PC-9 (cell line): ENCODE measurements around the gene CAPZB. TPM values are rescaled to one million over a fixed set of nuclear protein-coding genes. Genes with fewer than 3 reads are reported as not detected.

Experiments used
- BruUV-seq: library from RNA; stranded (reverse); fragments of 400-500 nt; replicated peaks from 2 replicates; lab custom pipeline; 2021; lab: Mats Ljungman, UMichigan
- CTCF ChIA-PET: fragments of 300-600 bp; sonication (Branson Sonifier 250); formaldehyde crosslinking; loops from one replicate; lab custom pipeline; 2022; ENCODE audit warnings: antibody characterized with exemption; lab: Charles Lee
- POLR2A ChIA-PET: fragments of 300-600 bp; sonication (Branson Sonifier 250); formaldehyde crosslinking; loops from one replicate; lab custom pipeline; 2022; ENCODE audit warnings: antibody characterized with exemption; ENCODE audit not compliant: unreplicated experiment; lab: Charles Lee
- DNase-seq, 2 experiments: peaks; one replicate each; pipeline versions ENCODE4 v3.0.0 to v3.0.0-alpha.2; 2015 to 2022; ENCODE audit warnings: mixed read lengths in 1 of 2
- H2AFZ ChIP-seq: fragments of 200-600 bp; sonication (generic); 2 replicates; pipeline ENCODE4 v1.8.1; 2017; ENCODE audit warnings: antibody characterized with exemption
- H3F3A ChIP-seq: fragments of 200-600 bp; sonication (generic); 2 replicates; pipeline ENCODE4 v1.8.1; 2017; ENCODE audit warnings: antibody characterized with exemption, mild to moderate bottlenecking, low read depth; ENCODE audit not compliant: insufficient read depth
- H3K27ac ChIP-seq: fragments of 200-600 bp; sonication (generic); 2 replicates; pipeline ENCODE4 v1.6.1; 2016; ENCODE audit warnings: mixed run types
- H3K27me3 ChIP-seq: fragments of 200-600 bp; sonication (generic); 2 replicates; pipeline ENCODE4 v1.6.1; 2016; ENCODE audit warnings: low read depth, mixed run types; ENCODE audit not compliant: insufficient read depth
- H3K36me3 ChIP-seq: fragments of 200-600 bp; sonication (generic); 2 replicates; pipeline ENCODE4 v1.6.1; 2016; ENCODE audit warnings: low read depth, mixed run types
- H3K4me1 ChIP-seq: fragments of 200-600 bp; sonication (generic); replicated peaks from 2 replicates; pipeline ENCODE4 v1.6.1; 2016; ENCODE audit warnings: mixed run types; ENCODE audit not compliant: insufficient read depth
- H3K4me2 ChIP-seq: fragments of 200-600 bp; sonication (generic); 2 replicates; pipeline ENCODE4 v1.6.1; 2017; ENCODE audit warnings: mixed run types
- H3K4me3 ChIP-seq: fragments of 200-600 bp; sonication (generic); 2 replicates; pipeline ENCODE4 v1.6.1; 2016; ENCODE audit warnings: mixed run types
- H3K79me2 ChIP-seq: fragments of 200-600 bp; sonication (generic); 2 replicates; pipeline ENCODE4 v1.6.1; 2017; ENCODE audit warnings: low read depth, mixed run types
- H3K9me2 ChIP-seq: fragments of 200-600 bp; sonication (generic); 2 replicates; pipeline ENCODE4 v1.8.1; 2017; ENCODE audit warnings: mild to moderate bottlenecking; ENCODE audit not compliant: insufficient read depth
- H3K9me3 ChIP-seq: fragments of 200-600 bp; sonication (generic); 2 replicates; pipeline ENCODE4 v1.8.1; 2016; ENCODE audit warnings: low read depth; ENCODE audit not compliant: insufficient read depth
- H4K20me1 ChIP-seq: fragments of 200-600 bp; sonication (generic); 2 replicates; pipeline ENCODE4 v1.8.1; 2017; ENCODE audit not compliant: insufficient read depth
- EZH2 ChIP-seq: fragments of 200-600 bp; sonication (generic); IDR thresholded peaks from 2 replicates; pipeline ENCODE4 v1.8.0; 2017; ENCODE audit warnings: antibody characterized with exemption, low read depth
- intact Hi-C: fragments of 100-400 bp; cut with micrococcal nuclease; formaldehyde crosslinking; loops from one replicate; pipeline ENCODE4 v1.10.0; 2022; ENCODE audit not compliant: unreplicated experiment
- total RNA-seq: library from RNA; stranded (reverse); gene quantifications from 2 replicates; pipeline ENCODE4 v1.2.3, GENCODE V29; 2021
- TF ChIP-seq, protein P1 (sequence below): fragments of 200-600 bp; sonication (generic); conservative IDR thresholded peaks from 2 replicates; pipeline ENCODE4 v1.6.1; 2017; ENCODE audit warnings: mixed run types, antibody characterized with exemption, mild to moderate bottlenecking, moderate library complexity

CAPZB gene
- total RNA-seq, 1 experiment from 2014 or later, result 222 TPM

GRCh38 chr1:19472174-19472573 lies 13.2 kb downstream of the CAPZB start:
- CTCF ChIA-PET, result no interaction called here
- POLR2A ChIA-PET, result interaction anchor here (0.6 kb wide), 1 partner anchor 42 kb away, joined by 4 read pairs; no protein-coding TSS in a partner anchor
- no peak overlapping the region for H2AFZ ChIP-seq
- H4K20me1 ChIP-seq, result peaks cover 45% of the 10 kb centered on the region
- H3F3A ChIP-seq, result peaks cover 8% of the 10 kb centered on the region; the same call in 1 of the 2 replicates
- TF ChIP-seq, protein P1, sequence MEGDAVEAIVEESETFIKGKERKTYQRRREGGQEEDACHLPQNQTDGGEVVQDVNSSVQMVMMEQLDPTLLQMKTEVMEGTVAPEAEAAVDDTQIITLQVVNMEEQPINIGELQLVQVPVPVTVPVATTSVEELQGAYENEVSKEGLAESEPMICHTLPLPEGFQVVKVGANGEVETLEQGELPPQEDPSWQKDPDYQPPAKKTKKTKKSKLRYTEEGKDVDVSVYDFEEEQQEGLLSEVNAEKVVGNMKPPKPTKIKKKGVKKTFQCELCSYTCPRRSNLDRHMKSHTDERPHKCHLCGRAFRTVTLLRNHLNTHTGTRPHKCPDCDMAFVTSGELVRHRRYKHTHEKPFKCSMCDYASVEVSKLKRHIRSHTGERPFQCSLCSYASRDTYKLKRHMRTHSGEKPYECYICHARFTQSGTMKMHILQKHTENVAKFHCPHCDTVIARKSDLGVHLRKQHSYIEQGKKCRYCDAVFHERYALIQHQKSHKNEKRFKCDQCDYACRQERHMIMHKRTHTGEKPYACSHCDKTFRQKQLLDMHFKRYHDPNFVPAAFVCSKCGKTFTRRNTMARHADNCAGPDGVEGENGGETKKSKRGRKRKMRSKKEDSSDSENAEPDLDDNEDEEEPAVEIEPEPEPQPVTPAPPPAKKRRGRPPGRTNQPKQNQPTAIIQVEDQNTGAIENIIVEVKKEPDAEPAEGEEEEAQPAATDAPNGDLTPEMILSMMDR, result no peak
- TF ChIP-seq EZH2, result no peak
- no peak overlapping the region for H3K4me2 ChIP-seq
- no peaks in the 10 kb centered on the region for H3K9me2 ChIP-seq
- H3K4me1 ChIP-seq, result peaks cover 16% of the 10 kb centered on the region
- no TSS peak for BruUV-seq
- H3K36me3 ChIP-seq, result no peaks in the 10 kb centered on the region
- no peak overlapping the region for H3K27ac ChIP-seq
- intact Hi-C loops, result no loop called here
- no peaks in the 10 kb centered on the region for H3K27me3 ChIP-seq
- H3K79me2 ChIP-seq, result peaks cover 84% of the 10 kb centered on the region
- no peaks in the 10 kb centered on the region for H3K9me3 ChIP-seq
- no peak overlapping the region for H3K4me3 ChIP-seq
- DNase-seq, result no peak

DNA sequence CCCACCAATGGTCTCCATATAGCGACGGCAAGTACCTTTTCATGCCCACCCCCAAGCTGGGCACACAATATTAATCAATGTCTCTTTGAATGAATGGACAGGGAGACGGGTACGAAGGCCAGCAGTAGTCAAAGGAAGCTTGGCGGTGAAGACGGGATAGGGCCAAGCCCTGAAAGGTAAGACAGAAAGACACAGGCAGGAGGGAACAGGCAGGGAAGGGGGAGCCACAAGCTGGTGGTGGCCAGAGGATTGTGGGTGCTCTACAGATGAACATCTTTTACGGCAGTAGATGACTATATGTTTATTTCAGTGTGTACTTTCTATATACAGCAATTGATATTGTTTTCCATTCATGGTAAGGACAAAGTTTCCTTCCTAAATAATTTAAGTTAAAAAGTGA lies 16.3 kb downstream of the CAPZB start:
- BruUV-seq, result no TSS peak
- no peak overlapping the region for H3K4me3 ChIP-seq
- peaks cover 81% of the 10 kb centered on the region for H3K79me2 ChIP-seq
- intact Hi-C loops, result loop anchor here (1.0 to 2.0 kb wide), 2 partner anchors 28 to 39 kb away; no protein-coding TSS in a partner anchor
- H3K27ac ChIP-seq, result 0 out of 2 replicates have a peak overlapping the region, but pooled peaks have one; percentile 16
- H2AFZ ChIP-seq, result no peak overlapping the region
- no peak for DNase-seq
- POLR2A ChIA-PET, result interaction anchor here (0.6 kb wide), 3 partner anchors 16 to 123 kb away, joined by 3 to 17 read pairs (median 6); partner anchors contain the start of gene CAPZB
- H3K27me3 ChIP-seq, result no peaks in the 10 kb centered on the region
- CTCF ChIA-PET, result interaction anchor here (0.6 kb wide), 2 partner anchors 114 to 127 kb away, joined by 3 read pairs; no protein-coding TSS in a partner anchor
- peak overlapping the region; percentile 47 for H3K4me2 ChIP-seq
- H3F3A ChIP-seq, result peaks cover 8% of the 10 kb centered on the region; the same call in 1 of the 2 replicates
- TF ChIP-seq, protein P1, result no peak
- TF ChIP-seq EZH2, result no peak
- H3K4me1 ChIP-seq, result peaks cover 16% of the 10 kb centered on the region
- H4K20me1 ChIP-seq, result peaks cover 28% of the 10 kb centered on the region
- H3K36me3 ChIP-seq, result no peaks in the 10 kb centered on the region
- no peaks in the 10 kb centered on the region for H3K9me3 ChIP-seq
- H3K9me2 ChIP-seq, result no peaks in the 10 kb centered on the region

DNA sequence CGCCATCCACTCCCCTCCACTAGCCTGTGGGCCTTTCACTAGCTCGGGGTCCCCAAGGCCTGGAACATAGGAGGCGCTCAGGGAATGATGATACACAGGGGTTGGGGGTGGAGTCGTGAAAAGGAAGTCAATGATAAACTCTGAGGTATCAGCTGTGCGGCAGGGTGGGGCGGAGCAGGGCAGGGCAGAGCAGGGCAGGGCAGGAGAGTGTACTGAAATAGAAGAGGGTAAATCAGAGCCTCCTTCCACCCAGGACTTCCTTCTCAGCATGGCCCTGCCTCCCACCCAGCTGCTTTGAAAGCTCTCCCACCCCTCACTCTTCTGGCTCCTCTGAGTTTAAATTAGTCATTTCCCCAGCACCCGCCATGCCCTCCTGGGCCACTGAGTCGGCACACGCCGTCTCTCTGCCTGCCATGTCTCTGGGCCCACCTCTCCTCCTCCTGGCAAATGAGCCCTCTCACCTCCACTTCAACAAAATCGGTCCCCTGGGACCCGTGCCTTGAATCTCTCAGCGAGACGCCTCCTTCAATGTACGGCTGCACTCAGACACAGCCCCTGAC lies 16.9 kb downstream of the CAPZB start:
- POLR2A ChIA-PET, result no interaction called here

More for the DNA sequence above, 16.9 kb downstream of the CAPZB start:
- no peak overlapping the region for H3K4me3 ChIP-seq
- no peaks in the 10 kb centered on the region for H3K27me3 ChIP-seq
- H3K27ac ChIP-seq, result no peak overlapping the region
- no TSS peak for BruUV-seq
- H3K36me3 ChIP-seq, result no peaks in the 10 kb centered on the region
- H3K9me2 ChIP-seq, result no peaks in the 10 kb centered on the region
- TF ChIP-seq, protein P1, result no peak
- TF ChIP-seq EZH2, result no peak
- H3K9me3 ChIP-seq, result no peaks in the 10 kb centered on the region
- peaks cover 75% of the 10 kb centered on the region for H3K79me2 ChIP-seq
- peak in 1 of 2 experiments; percentile 48 for DNase-seq
- H4K20me1 ChIP-seq, result peaks cover 28% of the 10 kb centered on the region
- H3K4me2 ChIP-seq, result peak overlapping the region; percentile 47; the same call in 1 of the 2 replicates
- H2AFZ ChIP-seq, result no peak overlapping the region
- peaks cover 8% of the 10 kb centered on the region; the same call in 1 of the 2 replicates for H3F3A ChIP-seq
- CTCF ChIA-PET, result interaction anchor here (0.6 kb wide), 1 partner anchor 127 kb away, joined by 3 read pairs; no protein-coding TSS in a partner anchor
- H3K4me1 ChIP-seq, result peaks cover 16% of the 10 kb centered on the region
- intact Hi-C loops, result loop anchor here (2.0 kb wide), 1 partner anchor 28 kb away; no protein-coding TSS in a partner anchor
